MM.1S (cell line): Measurements from ENCODE around the gene DCDC1.

Experiments used
- DNase-seq: peaks from one replicate; pipeline ENCODE4 v3.0.0-alpha.2; 2015
- H2AFZ ChIP-seq: fragments of 300-600 bp; sonication (generic); 2 replicates; pipeline ENCODE4 v1.6.0; 2016; ENCODE audit warnings: antibody characterized with exemption, low read length
- H3F3A ChIP-seq: fragments of 300-600 bp; sonication (generic); 2 replicates; pipeline ENCODE4 v1.6.1; 2016; ENCODE audit warnings: mild to moderate bottlenecking, antibody characterized with exemption, low read length, moderate library complexity, mixed read lengths; ENCODE audit not compliant: insufficient read depth
- H3K27ac ChIP-seq: fragments of 300-600 bp; sonication (generic); 2 replicates; pipeline ENCODE4 v1.5.1; 2016; ENCODE audit warnings: mild to moderate bottlenecking, low read length
- H3K27me3 ChIP-seq: fragments of 300-600 bp; sonication (generic); replicated peaks from 2 replicates; pipeline ENCODE4 v1.6.0; 2016; ENCODE audit warnings: low read length; ENCODE audit not compliant: insufficient read depth
- H3K36me3 ChIP-seq: fragments of 300-600 bp; sonication (generic); replicated peaks from 2 replicates; pipeline ENCODE4 v1.6.1; 2016; ENCODE audit warnings: mild to moderate bottlenecking, low read length, mixed read lengths; ENCODE audit not compliant: insufficient read depth
- H3K4me1 ChIP-seq: fragments of 300-600 bp; sonication (generic); 2 replicates; pipeline ENCODE4 v1.6.1; 2016; ENCODE audit warnings: low read length, mixed read lengths
- H3K4me2 ChIP-seq: fragments of 300-600 bp; sonication (generic); 2 replicates; pipeline ENCODE4 v1.6.0; 2016; ENCODE audit warnings: low read depth, low read length
- H3K4me3 ChIP-seq: fragments of 300-600 bp; sonication (generic); 2 replicates; pipeline ENCODE4 v1.5.1; 2016; ENCODE audit warnings: low read length, mixed read lengths
- H3K79me2 ChIP-seq: fragments of 300-600 bp; sonication (generic); 2 replicates; pipeline ENCODE4 v1.6.1; 2016; ENCODE audit warnings: mixed run types, low read length, mixed read lengths
- H3K9ac ChIP-seq: fragments of 300-600 bp; sonication (generic); 2 replicates; pipeline ENCODE4 v1.6.1; 2016; ENCODE audit warnings: low read length, mixed read lengths
- H3K9me2 ChIP-seq: fragments of 300-600 bp; sonication (generic); replicated peaks from 2 replicates; pipeline ENCODE4 v1.6.1; 2016; ENCODE audit warnings: mild to moderate bottlenecking, low read length, mixed read lengths; ENCODE audit not compliant: insufficient read depth
- H3K9me3 ChIP-seq: fragments of 300-600 bp; sonication (generic); replicated peaks from 2 replicates; pipeline ENCODE4 v1.6.1; 2016; ENCODE audit warnings: mild to moderate bottlenecking, low read length, mixed read lengths; ENCODE audit not compliant: insufficient read depth
- H4K20me1 ChIP-seq: fragments of 300-600 bp; sonication (generic); 2 replicates; pipeline ENCODE4 v1.6.1; 2016; ENCODE audit warnings: mild to moderate bottlenecking, low read length, moderate library complexity, mixed read lengths; ENCODE audit not compliant: insufficient read depth
- CTCF ChIP-seq: fragments of 300-600 bp; sonication (generic); IDR thresholded peaks from 2 replicates; pipeline ENCODE4 v1.5.1; 2016; ENCODE audit warnings: antibody characterized with exemption, low read length, mixed read lengths
- EZH2 ChIP-seq: fragments of 300-600 bp; sonication (generic); optimal IDR thresholded peaks from 2 replicates; pipeline ENCODE3; 2017; ENCODE audit warnings: low read depth, mild to moderate bottlenecking, antibody characterized with exemption, low read length, mixed read lengths
- EZH2phosphoT487 ChIP-seq: fragments of 300-600 bp; sonication (generic); IDR thresholded peaks from 2 replicates; pipeline ENCODE4 v1.6.1; 2018; ENCODE audit warnings: antibody characterized with exemption, low read length

Gene DCDC1

DNA sequence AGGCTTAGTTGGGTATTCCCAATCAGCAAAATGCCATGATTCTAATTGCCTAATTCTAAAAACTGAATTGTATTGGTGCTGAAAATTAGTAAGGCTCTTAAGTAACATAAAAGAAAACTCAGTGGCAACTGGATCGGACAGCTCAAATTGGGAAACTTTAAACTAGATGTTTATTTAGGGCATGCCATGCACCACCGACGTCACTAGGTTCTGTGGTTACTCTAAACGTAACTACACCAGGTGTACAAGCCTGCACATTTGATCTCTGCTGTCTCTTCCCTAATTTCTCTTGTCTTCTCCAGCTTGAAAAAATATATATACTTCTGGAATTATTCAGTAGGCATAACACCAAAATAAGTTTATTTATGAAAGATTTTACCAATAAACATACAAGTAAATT lies 378.2 kb downstream of the DCDC1 start:
- H3F3A ChIP-seq = no peaks in the 10 kb centered on the region
- no peaks in the 10 kb centered on the region for H3K36me3 ChIP-seq
- H3K4me2 ChIP-seq = no peak overlapping the region
- no peaks in the 10 kb centered on the region for H3K9me3 ChIP-seq
- no peak for DNase-seq
- H3K4me1 ChIP-seq = peaks cover 3% of the 10 kb centered on the region; the same call in 1 of the 2 replicates
- H2AFZ ChIP-seq = no peak overlapping the region
- TF ChIP-seq CTCF = no peak
- TF ChIP-seq EZH2phosphoT487 = no peak
- no peaks in the 10 kb centered on the region for H4K20me1 ChIP-seq
- H3K27me3 ChIP-seq = no peaks in the 10 kb centered on the region
- H3K27ac ChIP-seq = no peak overlapping the region
- no peak overlapping the region for H3K4me3 ChIP-seq
- no peak overlapping the region for H3K9ac ChIP-seq
- H3K9me2 ChIP-seq = no peaks in the 10 kb centered on the region
- no peaks in the 10 kb centered on the region for H3K79me2 ChIP-seq

DNA sequence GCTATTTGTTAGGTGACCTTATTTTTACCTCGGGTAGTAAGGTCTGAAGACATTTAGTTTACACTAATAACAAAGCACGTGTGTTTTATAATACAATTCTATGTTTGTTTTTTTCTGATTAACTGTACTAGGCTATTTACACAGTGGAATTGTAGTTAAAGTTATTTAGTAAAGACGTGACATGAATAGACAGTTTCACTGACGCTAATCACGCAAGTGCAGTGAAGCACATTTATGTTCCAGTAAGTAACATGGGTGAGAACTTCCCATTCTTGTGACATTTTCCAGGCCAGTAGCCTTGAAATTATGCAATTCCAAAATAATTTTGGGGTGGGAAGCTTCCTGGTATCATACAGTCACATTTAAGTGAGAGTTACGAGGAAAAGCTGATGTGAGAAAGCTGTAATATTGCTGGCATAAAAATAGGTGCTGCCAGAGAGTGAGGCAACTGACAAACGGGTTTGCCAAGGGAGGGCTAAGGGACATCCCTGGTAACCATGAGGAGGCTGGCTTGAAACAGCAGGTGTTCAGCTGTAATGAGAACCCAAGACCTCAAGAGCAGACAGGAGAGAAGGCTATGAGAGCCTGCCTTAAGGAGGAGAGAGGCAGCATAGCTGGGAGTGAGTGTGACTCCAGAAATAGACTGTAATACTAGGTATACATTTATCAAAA lies 378.8 kb downstream of the DCDC1 start:
- no peaks in the 10 kb centered on the region for H3K9me2 ChIP-seq

DNA sequence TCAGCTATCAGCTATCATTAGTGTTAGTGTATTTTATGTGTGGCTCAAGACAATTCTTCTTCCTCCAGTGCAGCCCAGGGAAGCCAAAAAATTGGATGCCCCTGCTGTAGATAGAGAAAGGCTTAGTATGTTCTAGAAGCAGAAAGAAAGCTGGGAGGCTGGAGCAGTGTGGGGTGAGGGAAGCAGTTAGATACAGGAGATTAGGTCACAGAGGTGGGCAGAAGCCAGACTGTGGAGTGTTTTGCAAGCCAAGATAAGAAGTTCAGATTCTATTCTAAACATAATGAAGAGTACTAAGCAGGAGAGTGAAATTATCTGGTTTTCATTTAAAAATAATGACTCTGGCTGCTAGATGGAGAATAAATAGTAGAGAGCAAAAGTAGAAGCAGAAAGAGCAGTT lies 381.7 kb downstream of the DCDC1 start:
- no peak for TF ChIP-seq EZH2
- no peak for TF ChIP-seq CTCF
- TF ChIP-seq EZH2phosphoT487 = no peak
- no peaks in the 10 kb centered on the region for H3K36me3 ChIP-seq
- H3K79me2 ChIP-seq = no peaks in the 10 kb centered on the region
- H2AFZ ChIP-seq = no peak overlapping the region
- no peaks in the 10 kb centered on the region for H3K9me2 ChIP-seq
- DNase-seq = no peak
- no peaks in the 10 kb centered on the region for H3K9me3 ChIP-seq
- no peak overlapping the region for H3K9ac ChIP-seq
- H4K20me1 ChIP-seq = no peaks in the 10 kb centered on the region
- peaks cover 3% of the 10 kb centered on the region; the same call in 1 of the 2 replicates for H3K4me1 ChIP-seq
- H3K4me2 ChIP-seq = no peak overlapping the region
- H3K27me3 ChIP-seq = no peaks in the 10 kb centered on the region
- H3K27ac ChIP-seq = no peak overlapping the region
- no peaks in the 10 kb centered on the region for H3F3A ChIP-seq
- H3K4me3 ChIP-seq = no peak overlapping the region

More for the DNA sequence above, 378.8 kb downstream of the DCDC1 start:
- Histone ChIP-seq H3K27ac (no peak overlapping the region), H3K79me2 (no peaks in the 10 kb centered on the region), H3K36me3 (no peaks in the 10 kb centered on the region), H3K4me1 (peaks cover 3% of the 10 kb centered on the region; the same call in 1 of the 2 replicates), H4K20me1 (no peaks in the 10 kb centered on the region), H3K4me2 (no peak overlapping the region), H2AFZ (no peak overlapping the region), H3K27me3 (no peaks in the 10 kb centered on the region), H3K9me3 (no peaks in the 10 kb centered on the region), H3K9ac (no peak overlapping the region), H3K4me3 (no peak overlapping the region), H3F3A (no peaks in the 10 kb centered on the region)
- DNase-seq = no peak
- TF ChIP-seq CTCF (no peak), EZH2 (no peak), EZH2phosphoT487 (no peak)
